H9 (cell line): ENCODE data around the gene MEFV. TPM values are rescaled to one million over a fixed set of nuclear protein-coding genes. Genes with fewer than 3 reads are reported as not detected.

Source experiments
- DNase-seq: peaks from one replicate; pipeline ENCODE4 v3.0.0-alpha.2; 2017
- H2AFZ ChIP-seq: one replicate; pipeline ENCODE4 v1.6.1; 2013; ENCODE audit warnings: mild to moderate bottlenecking, low read length, control low read depth, moderate library complexity
- H2AK5ac ChIP-seq: 2 replicates; pipeline ENCODE4 v1.6.1; 2013; ENCODE audit warnings: low read length, control low read depth, mixed read lengths; ENCODE audit not compliant: insufficient read length
- H2BK120ac ChIP-seq: one replicate; pipeline ENCODE4 v1.6.1; 2013; ENCODE audit warnings: low read depth, mild to moderate bottlenecking, low read length, control low read depth, inconsistent platforms; ENCODE audit not compliant: poor library complexity, severe bottlenecking
- H2BK12ac ChIP-seq: 2 replicates; pipeline ENCODE4 v1.6.1; 2013; ENCODE audit warnings: low read length, control low read depth, mixed read lengths, low read depth; ENCODE audit not compliant: insufficient read length
- H2BK15ac ChIP-seq: 2 replicates; pipeline ENCODE4 v1.6.1; 2013; ENCODE audit warnings: low read depth, low read length, control low read depth
- H2BK20ac ChIP-seq: one replicate; pipeline ENCODE4 v1.6.1; 2013; ENCODE audit warnings: low read depth, mild to moderate bottlenecking, low read length, control low read depth, inconsistent platforms; ENCODE audit not compliant: poor library complexity, severe bottlenecking
- H2BK5ac ChIP-seq: 2 replicates; pipeline ENCODE4 v1.6.1; 2013; ENCODE audit warnings: low read length, control low read depth, mixed read lengths; ENCODE audit not compliant: insufficient read length
- H3K14ac ChIP-seq: 2 replicates; pipeline ENCODE4 v1.6.1; 2013; ENCODE audit warnings: low read length, control low read depth; ENCODE audit not compliant: insufficient read depth
- H3K18ac ChIP-seq: 2 replicates; pipeline ENCODE4 v1.6.1; 2013; ENCODE audit warnings: low read depth, mild to moderate bottlenecking, mixed read lengths, low read length, control low read depth; ENCODE audit not compliant: insufficient read length
- H3K23ac ChIP-seq: 2 replicates; pipeline ENCODE4 v1.6.1; 2013; ENCODE audit warnings: low read length, control low read depth, mixed read lengths, low read depth; ENCODE audit not compliant: insufficient read length
- H3K23me2 ChIP-seq: 2 replicates; pipeline ENCODE4 v1.6.1; 2013; ENCODE audit warnings: low read depth, mild to moderate bottlenecking, mixed read lengths, low read length, control low read depth; ENCODE audit not compliant: insufficient read length, poor library complexity, severe bottlenecking
- H3K27ac ChIP-seq: 2 replicates; pipeline ENCODE4 v1.5.1; 2013; ENCODE audit warnings: low read length, control low read depth, mixed read lengths, low read depth; ENCODE audit not compliant: insufficient read length
- H3K27me3 ChIP-seq: 2 replicates; pipeline ENCODE4 v1.6.1; 2013; ENCODE audit warnings: low read length, control low read depth, inconsistent platforms; ENCODE audit not compliant: insufficient read depth
- H3K4ac ChIP-seq: 2 replicates; pipeline ENCODE4 v1.6.1; 2013; ENCODE audit warnings: low read depth, mild to moderate bottlenecking, control low read depth, inconsistent platforms, low read length, moderate library complexity
- H3K4me1 ChIP-seq: 2 replicates; pipeline ENCODE4 v1.6.1; 2013; ENCODE audit warnings: low read length, control low read depth, inconsistent platforms; ENCODE audit not compliant: insufficient read depth
- H3K4me2 ChIP-seq: 2 replicates; pipeline ENCODE4 v1.6.1; 2013; ENCODE audit warnings: low read length, control low read depth, mixed read lengths; ENCODE audit not compliant: insufficient read length, insufficient read depth
- H3K56ac ChIP-seq: 2 replicates; pipeline ENCODE4 v1.6.1; 2013; ENCODE audit warnings: low read depth, mild to moderate bottlenecking, mixed read lengths, low read length, control low read depth; ENCODE audit not compliant: insufficient read length
- H3K79me1 ChIP-seq: 2 replicates; pipeline ENCODE4 v1.6.1; 2013; ENCODE audit warnings: low read depth, mild to moderate bottlenecking, moderate library complexity, low read length, control low read depth, inconsistent platforms; ENCODE audit not compliant: insufficient read depth, poor library complexity, severe bottlenecking
- H3K79me2 ChIP-seq: 2 replicates; pipeline ENCODE4 v1.6.1; 2013; ENCODE audit warnings: low read length, control low read depth, inconsistent platforms; ENCODE audit not compliant: insufficient read depth
- H3K9ac ChIP-seq: 2 replicates; pipeline ENCODE4 v1.6.1; 2013; ENCODE audit warnings: low read length, control low read depth, mixed read lengths; ENCODE audit not compliant: insufficient read length; ENCODE audit errors: extremely low read depth
- H3K9me3 ChIP-seq: one replicate; pipeline ENCODE4 v1.6.1; 2013; ENCODE audit warnings: low read depth, low read length, inconsistent platforms; ENCODE audit not compliant: control insufficient read depth
- H3T11ph ChIP-seq: one replicate; pipeline ENCODE4 v1.6.1; 2013; ENCODE audit warnings: mild to moderate bottlenecking, low read length, control low read depth, inconsistent platforms
- H4K20me1 ChIP-seq: one replicate; pipeline ENCODE4 v1.6.1; 2013; ENCODE audit not compliant: control insufficient read depth, insufficient read length, insufficient read depth
- H4K5ac ChIP-seq: 2 replicates; pipeline ENCODE4 v1.6.1; 2013; ENCODE audit warnings: low read depth, mild to moderate bottlenecking, mixed read lengths, low read length, control low read depth; ENCODE audit not compliant: insufficient read length
- H4K8ac ChIP-seq: replicated peaks from 2 replicates; pipeline ENCODE4 v1.6.1; 2013; ENCODE audit warnings: low read length, control low read depth, mixed read lengths, low read depth; ENCODE audit not compliant: insufficient read length
- H4K91ac ChIP-seq: 2 replicates; pipeline ENCODE4 v1.6.1; 2013; ENCODE audit warnings: low read depth, mild to moderate bottlenecking, moderate library complexity, mixed read lengths, low read length, control low read depth; ENCODE audit not compliant: insufficient read length
- H3K27ac Mint-ChIP-seq, 3 experiments: 2 replicates in 2 of 3; 3 replicates in 1 of 3; pipeline ENCODE4 v1.8.0; 2020 to 2021; ENCODE audit warnings: mixed read lengths in 3 of 3, mild to moderate bottlenecking in 1 of 3, moderate library complexity in 1 of 3
- H3K27me3 Mint-ChIP-seq: 2 replicates; pipeline ENCODE4 v1.8.0; 2021; ENCODE audit warnings: low read depth, mild to moderate bottlenecking, moderate library complexity, mixed read lengths
- H3K36me3 Mint-ChIP-seq, 3 experiments: 2 replicates in 2 of 3; 3 replicates in 1 of 3; pipeline ENCODE4 v1.8.0; 2020 to 2021; ENCODE audit warnings: low read depth in 3 of 3, mixed read lengths in 3 of 3; ENCODE audit not compliant: insufficient read depth in 1 of 3
- H3K4me1 Mint-ChIP-seq, 2 experiments: 2 replicates each; pipeline ENCODE4 v1.8.0; 2020; ENCODE audit warnings: mixed read lengths in 2 of 2
- H3K4me3 Mint-ChIP-seq, 2 experiments: 2 replicates in 1 of 2; 3 replicates in 1 of 2; pipeline ENCODE4 v1.8.0; 2020 to 2021; ENCODE audit warnings: mild to moderate bottlenecking in 2 of 2, mixed read lengths in 2 of 2, moderate library complexity in 1 of 2
- H3K9me3 Mint-ChIP-seq, 2 experiments: 2 replicates in 1 of 2; 3 replicates in 1 of 2; pipeline ENCODE4 v1.8.0; 2020; ENCODE audit warnings: mild to moderate bottlenecking in 2 of 2, mixed read lengths in 2 of 2, moderate library complexity in 1 of 2
- CTCF ChIP-seq: fragments of 200-600 bp; sonication (generic); conservative IDR thresholded peaks from 3 replicates; pipeline ENCODE4 v1.8.0; 2021; ENCODE audit warnings: antibody characterized with exemption, mild to moderate bottlenecking
- WGBS: extraction: QIAGEN DNeasy Blood & Tissue Kit; methylation state at CpG from one replicate; pipeline ENCODE4 v1.1.7; 2013; ENCODE audit warnings: missing lambda C conversion rate, low lambda C conversion rate, mixed read lengths; ENCODE audit not compliant: insufficient read length; ENCODE audit errors: extremely low coverage; 5-methylcytosine and 5-hydroxymethylcytosine counted together
- total RNA-seq: library from RNA; stranded (reverse); gene quantifications from 2 replicates; pipeline ENCODE4 v1.2.1, GENCODE V29; 2021

Gene MEFV
- total RNA-seq, 1 experiment from 2014 or later, result not detected

- no peak overlapping the region for H2AK5ac ChIP-seq
- no peak overlapping the region for H4K91ac ChIP-seq
- H3K4me1 ChIP-seq, result no peaks in the 10 kb centered on the region
- H4K5ac ChIP-seq, result no peak overlapping the region
- H3K79me2 ChIP-seq, result no peaks in the 10 kb centered on the region
- no peaks in the 10 kb centered on the region for H3K79me1 ChIP-seq
- H2BK20ac ChIP-seq, result no peak overlapping the region
- H3K4me1 Mint-ChIP-seq, result no peaks in the 10 kb centered on the region
- no peak overlapping the region for H3K4me2 ChIP-seq
- no peak overlapping the region for H3K27ac ChIP-seq
- no peak for DNase-seq
- peaks cover 26% of the 10 kb centered on the region for H3K27me3 Mint-ChIP-seq
- H3K27ac Mint-ChIP-seq, result no peak overlapping the region
- no peak overlapping the region for H3K56ac ChIP-seq
- H3K23ac ChIP-seq, result no peak overlapping the region
- no peak overlapping the region for H4K8ac ChIP-seq
- H3K9ac ChIP-seq, result no peak overlapping the region
- WGBS, result no CpG with 5 or more reads among the region's 6 CpGs
- no peaks in the 10 kb centered on the region for H3K9me3 ChIP-seq
- TF ChIP-seq CTCF, result no peak
- H2BK12ac ChIP-seq, result no peak overlapping the region
- no peaks in the 10 kb centered on the region for H3K23me2 ChIP-seq
- H3K4ac ChIP-seq, result no peak overlapping the region
- no peak overlapping the region for H3K4me3 Mint-ChIP-seq
- no peak overlapping the region for H2AFZ ChIP-seq
- no peak overlapping the region for H2BK120ac ChIP-seq
- H3K36me3 Mint-ChIP-seq, result peaks cover 0 to 7% (median 0%) of the 10 kb centered on the region in 3 experiments; a peak in 3 of 7 replicates
- no peak overlapping the region for H2BK5ac ChIP-seq
- no peak overlapping the region for H3T11ph ChIP-seq
- no peaks in the 10 kb centered on the region for H4K20me1 ChIP-seq
- peaks cover 77 to 80% of the 10 kb centered on the region in 2 experiments for H3K9me3 Mint-ChIP-seq
- H3K14ac ChIP-seq, result no peak overlapping the region
- no peaks in the 10 kb centered on the region for H3K27me3 ChIP-seq
- no peak overlapping the region for H2BK15ac ChIP-seq
- H3K18ac ChIP-seq, result no peak overlapping the region
These were observed 12.6 kb downstream of the MEFV start for GRCh38 chr16:3243882-3244281.
